ENCODE measurements around the gene ME2. TPM values are rescaled to one million over a fixed set of nuclear protein-coding genes. Genes with fewer than 3 reads are reported as not detected.

The ME2 gene
- total and polyA plus RNA-seq, 2 of the 8 experiments (the other 6 are each of a cell fraction or from before 2014, with no cell fraction given): 54.7 to 66.9 TPM

DNA sequence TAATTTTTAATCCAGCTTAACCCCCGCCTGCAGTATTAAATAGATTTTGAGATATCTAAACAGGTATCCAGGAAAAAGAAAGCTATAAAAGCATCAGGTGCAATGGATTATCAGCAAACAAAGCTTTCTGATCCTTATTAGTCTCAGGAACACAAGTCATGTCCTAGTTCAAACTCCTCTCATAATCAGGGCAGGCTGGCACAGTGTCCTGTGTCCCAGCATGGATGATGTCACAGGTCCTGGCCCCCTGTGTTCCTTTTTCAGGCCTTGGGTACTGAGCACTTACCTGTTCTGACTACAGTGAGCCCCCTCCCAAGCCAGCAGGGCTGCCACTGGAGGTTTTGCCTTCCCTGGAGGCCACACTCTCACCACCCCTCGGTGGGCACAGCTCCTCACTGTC is 39.6 kb upstream of the ME2 start (continued):
- no peak for TF ChIP-seq MAFK (IDR thresholded peaks at IDR 0.05; ENCODE audit: low read depth, low read length)
- no peak for TF ChIP-seq ATF3 (IDR thresholded peaks at IDR 0.05; ENCODE audit: insufficient read depth, low read depth, low read length)
- no peak for TF ChIP-seq KDM1A (IDR thresholded peaks at IDR 0.05; ENCODE audit: borderline replicate concordance, low read length)
- no peak for TF ChIP-seq KDM5A (IDR thresholded peaks at IDR 0.05; ENCODE audit: low read length)
- no peak for TF ChIP-seq RFX5 (IDR thresholded peaks at IDR 0.05; ENCODE audit: borderline replicate concordance, low read depth, low read length)
- TF ChIP-seq TBP (IDR thresholded peaks at IDR 0.05; ENCODE audit: low read depth, low read length): no peak
- TF ChIP-seq RBBP5 (IDR thresholded peaks at IDR 0.05; ENCODE audit: borderline replicate concordance, low read depth, low read length): no peak
- no peak for TF ChIP-seq CTBP2 (IDR thresholded peaks at IDR 0.05; ENCODE audit: borderline replicate concordance, insufficient read depth, insufficient read length, low read length)

Measured in H1 (cell line).